CD14-positive monocyte (primary cell): Measurements from ENCODE around the gene INTS2. TPM values are rescaled to one million over a fixed set of nuclear protein-coding genes. Genes with fewer than 3 reads are reported as not detected.

Source experiments
- DNase-seq, 3 donors: peaks; one replicate each; pipeline ENCODE4 v3.0.0-alpha.2; 2011 to 2022
- H2AFZ ChIP-seq: 2 replicates; pipeline ENCODE4 v1.6.0; 2012; ENCODE audit warnings: mild to moderate bottlenecking, low read depth, low read length, inconsistent platforms; ENCODE audit not compliant: insufficient read depth, poor library complexity, severe bottlenecking
- H3K27ac ChIP-seq, 2 donors: 1 replicate in 1 of 2; 2 replicates in 1 of 2; pipeline ENCODE4 v1.5.1; 2012 to 2013; ENCODE audit warnings: low read length in 2 of 2, control low read depth in 1 of 2, inconsistent platforms in 1 of 2, low read depth in 1 of 2, mild to moderate bottlenecking in 1 of 2
- H3K27me3 ChIP-seq, 2 donors: one replicate each; pipeline versions ENCODE4 v1.6.0 to v1.6.1; 2011 to 2013; ENCODE audit warnings: low read length in 2 of 2; ENCODE audit not compliant: control insufficient read depth in 2 of 2, insufficient read depth in 2 of 2
- H3K36me3 ChIP-seq, 2 donors: replicated peaks in 1 of 2; 1 replicate in 1 of 2; 2 replicates in 1 of 2; pipeline versions ENCODE4 v1.5.1 to v1.6.1; 2012 to 2013; ENCODE audit warnings: low read length in 2 of 2, control low read depth in 1 of 2, inconsistent platforms in 1 of 2, mild to moderate bottlenecking in 1 of 2; ENCODE audit not compliant: insufficient read depth in 2 of 2, control insufficient read depth in 1 of 2
- H3K4me1 ChIP-seq, 2 donors: 1 replicate in 1 of 2; 2 replicates in 1 of 2; pipeline versions ENCODE4 v1.5.1 to v1.6.1; 2012 to 2013; ENCODE audit warnings: low read length in 2 of 2, control low read depth in 1 of 2, inconsistent platforms in 1 of 2, mild to moderate bottlenecking in 1 of 2, moderate library complexity in 1 of 2; ENCODE audit not compliant: insufficient read depth in 2 of 2, control insufficient read depth in 1 of 2
- H3K4me2 ChIP-seq: replicated peaks from 2 replicates; pipeline ENCODE3; 2012; ENCODE audit warnings: low read length, moderate library complexity, mild to moderate bottlenecking; ENCODE audit not compliant: poor library complexity, severe bottlenecking; ENCODE audit errors: extremely low read depth
- H3K4me3 ChIP-seq, 3 experiments: fragments of 200-600 bp in 1 of 3; sonication (generic) in 1 of 3; replicated peaks in 1 of 3; 1 replicate in 2 of 3; 2 replicates in 1 of 3; pipeline ENCODE4 v1.5.1; 2011 to 2013; ENCODE audit warnings: low read length in 3 of 3, mild to moderate bottlenecking in 3 of 3, control low read depth in 2 of 3, low read depth in 2 of 3, inconsistent platforms in 1 of 3, moderate library complexity in 1 of 3
- H3K79me2 ChIP-seq: 2 replicates; pipeline ENCODE4 v1.6.0; 2012; ENCODE audit warnings: mild to moderate bottlenecking, control low read depth, inconsistent platforms, low read length, moderate library complexity; ENCODE audit not compliant: insufficient read depth
- H3K9ac ChIP-seq: 2 replicates; pipeline ENCODE4 v1.6.0; 2017; ENCODE audit warnings: low read length, mild to moderate bottlenecking; ENCODE audit not compliant: insufficient read depth, poor library complexity, severe bottlenecking
- H3K9me3 ChIP-seq, 2 donors: replicated peaks in 1 of 2; 1 replicate in 1 of 2; 2 replicates in 1 of 2; pipeline versions ENCODE4 v1.5.1 to v1.6.1; 2012 to 2013; ENCODE audit warnings: low read length in 2 of 2, control low read depth in 1 of 2; ENCODE audit not compliant: control insufficient read depth in 1 of 2, insufficient read depth in 1 of 2
- H4K20me1 ChIP-seq: 2 replicates; pipeline ENCODE4 v1.6.0; 2012; ENCODE audit warnings: mild to moderate bottlenecking, low read length, control low read depth, moderate library complexity; ENCODE audit not compliant: insufficient read depth
- H3K27ac Mint-ChIP-seq, 7 donors: one replicate each; pipeline ENCODE4 v1.8.0; 2020; ENCODE audit warnings: mild to moderate bottlenecking in 7 of 7, mixed read lengths in 7 of 7, moderate library complexity in 6 of 7, inconsistent platforms in 2 of 7
- H3K27me3 Mint-ChIP-seq, 3 donors: one replicate each; pipeline ENCODE4 v1.8.0; 2021 to 2022; ENCODE audit warnings: low read depth in 3 of 3, mild to moderate bottlenecking in 3 of 3, mixed read lengths in 3 of 3, moderate library complexity in 3 of 3, inconsistent platforms in 1 of 3
- H3K36me3 Mint-ChIP-seq, 2 donors: one replicate each; pipeline ENCODE4 v1.8.0; 2020; ENCODE audit warnings: mixed read lengths in 2 of 2, inconsistent platforms in 1 of 2, mild to moderate bottlenecking in 1 of 2
- H3K4me1 Mint-ChIP-seq: one replicate; pipeline ENCODE4 v1.8.0; 2020; ENCODE audit warnings: mild to moderate bottlenecking, mixed read lengths
- H3K4me3 Mint-ChIP-seq, 2 donors: one replicate each; pipeline ENCODE4 v1.8.0; 2020; ENCODE audit warnings: mild to moderate bottlenecking in 2 of 2, mixed read lengths in 2 of 2, moderate library complexity in 1 of 2
- H3K9me3 Mint-ChIP-seq, 7 donors: one replicate each; pipeline ENCODE4 v1.8.0; 2020 to 2022; ENCODE audit warnings: mixed read lengths in 7 of 7, mild to moderate bottlenecking in 6 of 7, moderate library complexity in 6 of 7, inconsistent platforms in 2 of 7
- WGBS: methylation state at CpG from one replicate; pipeline ENCODE4 v1.1.5; 2013; ENCODE audit warnings: missing lambda C conversion rate; ENCODE audit not compliant: insufficient coverage; 5-methylcytosine and 5-hydroxymethylcytosine counted together
- intact Hi-C, 2 donors: fragments of 100-400 bp; cut with micrococcal nuclease; formaldehyde crosslinking; loops; one replicate each; pipeline versions ENCODE4 v1.15.0 to v1.15.1; 2023
- polyA plus RNA-seq, 3 donors: library from polyadenylated mRNA; depleted of rRNA in 1 of 3; unstranded in 2 of 3; stranded (reverse) in 1 of 3; fragments of 300-500 nt in 2 of 3; fragments of >200 nt in 1 of 3; fragmentation: Illumina TruSeq in 2 of 3; gene quantifications; 1 replicate in 2 of 3; 2 replicates in 1 of 3; pipeline ENCODE4 v1.2.3, GENCODE V29; 2012 to 2021
- TF ChIP-seq, protein P1 (sequence below): fragments of 200-600 bp; IDR thresholded peaks from one replicate; pipeline ENCODE4 v1.8.0; 2022; ENCODE audit warnings: antibody characterized with exemption, mild to moderate bottlenecking

Gene INTS2
- polyA plus RNA-seq, 3 donors: 2.2 to 2.9 (median 2.6) TPM

DNA sequence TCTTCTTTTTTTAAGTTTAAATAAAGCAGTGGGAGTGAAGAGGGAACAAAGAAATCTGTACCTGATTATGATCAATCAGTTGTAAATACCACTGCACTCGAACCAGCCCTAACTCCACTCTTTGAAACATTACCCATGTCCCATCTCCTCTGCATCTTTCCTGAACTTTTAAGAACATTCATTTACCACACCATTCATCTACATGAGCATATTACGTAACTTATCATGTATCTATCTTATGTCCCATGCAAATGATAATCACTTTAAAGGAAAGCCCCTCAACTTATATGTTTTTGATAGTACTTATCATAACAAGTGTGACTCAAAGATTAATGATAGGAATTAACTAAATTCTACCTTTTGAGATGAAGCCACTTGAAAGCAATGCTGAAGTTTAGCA lies 53.7 kb downstream of the INTS2 start:
- no peak overlapping the region for H3K4me3 ChIP-seq
- no peaks in the 10 kb centered on the region for H3K4me1 Mint-ChIP-seq
- no peak overlapping the region for H3K27ac ChIP-seq
- no peak overlapping the region for H3K9ac ChIP-seq
- no peak overlapping the region for H2AFZ ChIP-seq
- H4K20me1 ChIP-seq: no peaks in the 10 kb centered on the region
- no peaks in the 10 kb centered on the region for H3K79me2 ChIP-seq
- intact Hi-C loops: no loop called here
- H3K9me3 Mint-ChIP-seq: no peaks in the 10 kb centered on the region
- H3K4me3 Mint-ChIP-seq: no peak overlapping the region
- WGBS: no CpG with 5 or more reads among the region's 2 CpGs
- H3K27ac Mint-ChIP-seq: no peak overlapping the region
- H3K4me1 ChIP-seq: no peaks in the 10 kb centered on the region
- H3K36me3 Mint-ChIP-seq: peaks cover 51 to 70% of the 10 kb centered on the region in 2 donors
- no peaks in the 10 kb centered on the region for H3K9me3 ChIP-seq
- TF ChIP-seq, protein P1, sequence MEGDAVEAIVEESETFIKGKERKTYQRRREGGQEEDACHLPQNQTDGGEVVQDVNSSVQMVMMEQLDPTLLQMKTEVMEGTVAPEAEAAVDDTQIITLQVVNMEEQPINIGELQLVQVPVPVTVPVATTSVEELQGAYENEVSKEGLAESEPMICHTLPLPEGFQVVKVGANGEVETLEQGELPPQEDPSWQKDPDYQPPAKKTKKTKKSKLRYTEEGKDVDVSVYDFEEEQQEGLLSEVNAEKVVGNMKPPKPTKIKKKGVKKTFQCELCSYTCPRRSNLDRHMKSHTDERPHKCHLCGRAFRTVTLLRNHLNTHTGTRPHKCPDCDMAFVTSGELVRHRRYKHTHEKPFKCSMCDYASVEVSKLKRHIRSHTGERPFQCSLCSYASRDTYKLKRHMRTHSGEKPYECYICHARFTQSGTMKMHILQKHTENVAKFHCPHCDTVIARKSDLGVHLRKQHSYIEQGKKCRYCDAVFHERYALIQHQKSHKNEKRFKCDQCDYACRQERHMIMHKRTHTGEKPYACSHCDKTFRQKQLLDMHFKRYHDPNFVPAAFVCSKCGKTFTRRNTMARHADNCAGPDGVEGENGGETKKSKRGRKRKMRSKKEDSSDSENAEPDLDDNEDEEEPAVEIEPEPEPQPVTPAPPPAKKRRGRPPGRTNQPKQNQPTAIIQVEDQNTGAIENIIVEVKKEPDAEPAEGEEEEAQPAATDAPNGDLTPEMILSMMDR: no peak
- H3K4me2 ChIP-seq: no peak overlapping the region
- no peak for DNase-seq
- H3K27me3 ChIP-seq: no peaks in the 10 kb centered on the region
- peaks cover 0 to 2% (median 0%) of the 10 kb centered on the region in 3 donors for H3K27me3 Mint-ChIP-seq
- H3K36me3 ChIP-seq: peaks cover 41 to 97% of the 10 kb centered on the region in 2 donors

DNA sequence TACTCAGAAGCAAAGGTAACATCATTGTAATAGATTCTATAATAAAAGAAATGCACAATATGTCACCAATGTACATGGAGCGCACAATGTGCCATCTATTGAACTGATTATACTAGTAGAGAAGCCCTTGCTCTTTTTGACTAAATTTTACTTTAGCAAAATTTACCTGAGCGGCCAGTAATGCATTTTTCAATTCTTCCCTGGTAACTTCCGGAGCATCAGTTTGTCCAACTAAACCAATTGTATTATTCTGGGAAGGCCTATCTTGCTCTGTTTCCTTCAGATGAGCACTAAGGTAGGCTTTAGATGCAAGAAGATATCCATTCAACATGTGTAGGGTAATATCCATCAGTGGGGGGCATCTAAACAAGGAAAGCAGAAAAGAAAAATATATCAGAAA lies 55.7 kb downstream of the INTS2 start:
- Histone ChIP-seq H3K79me2 (no peaks in the 10 kb centered on the region), H3K9me3 (no peaks in the 10 kb centered on the region), H2AFZ (no peak overlapping the region), H3K36me3 (peaks cover 44 to 96% of the 10 kb centered on the region in 2 donors), H3K27me3 (no peaks in the 10 kb centered on the region), H4K20me1 (no peaks in the 10 kb centered on the region), H3K4me1 (no peaks in the 10 kb centered on the region), H3K9ac (no peak overlapping the region), H3K4me3 (no peak overlapping the region), H3K27ac (no peak overlapping the region), H3K4me2 (no peak overlapping the region)
- no peaks in the 10 kb centered on the region for H3K9me3 Mint-ChIP-seq
- H3K27ac Mint-ChIP-seq: no peak overlapping the region
- peaks cover 48 to 63% of the 10 kb centered on the region in 2 donors for H3K36me3 Mint-ChIP-seq
- no peak for DNase-seq
- no peak overlapping the region for H3K4me3 Mint-ChIP-seq
- H3K27me3 Mint-ChIP-seq: peaks cover 0 to 2% (median 0%) of the 10 kb centered on the region in 3 donors
- WGBS: no CpG with 5 or more reads among the region's 3 CpGs
- no peaks in the 10 kb centered on the region for H3K4me1 Mint-ChIP-seq
- TF ChIP-seq, protein P1: no peak
- intact Hi-C loops: no loop called here
